NOMO-1 (cell line): ENCODE results near the gene ATP11A.
"Not testable (repeated sequence)": the region's sequence is repeated elsewhere in the genome, so short reads cannot be mapped to it uniquely, and the experiment has no call there.

Source experiments
- DNase-seq, 2 experiments: peaks; one replicate each; lab custom pipeline; 2025; ENCODE audit not compliant: unreplicated experiment in 2 of 2; lab: John Stamatoyannopoulos, UW

ATP11A gene

GRCh38 chr13:112873851-112874750 is 184.3 kb downstream of the ATP11A start:
- peak; percentile 5 to 33 for DNase-seq

- no peak for DNase-seq
Observed at GRCh38 chr13:112874751-112875300, 185.0 kb downstream of the ATP11A start.

- no peak for DNase-seq
Observed at GRCh38 chr13:112875627-112876026, 185.8 kb downstream of the ATP11A start.

- no peak for DNase-seq
Observed at GRCh38 chr13:112876305-112877000, 186.6 kb downstream of the ATP11A start.

- no peak for DNase-seq
Observed at GRCh38 chr13:112877066-112877465, 187.2 kb downstream of the ATP11A start.

- DNase-seq, result no peak
Observed at GRCh38 chr13:112877539-112877938, 187.7 kb downstream of the ATP11A start.

GRCh38 chr13:112877976-112878955 is 188.4 kb downstream of the ATP11A start:
- DNase-seq, result no peak

- no peak for DNase-seq
Observed at GRCh38 chr13:112879283-112879833, 189.5 kb downstream of the ATP11A start.

GRCh38 chr13:112880221-112880641 is 190.4 kb downstream of the ATP11A start:
- no peak for DNase-seq

- DNase-seq, result no peak
Observed at GRCh38 chr13:112880976-112881540, 191.2 kb downstream of the ATP11A start.

GRCh38 chr13:112881656-112882554 is 192.1 kb downstream of the ATP11A start:
- DNase-seq, result no peak

GRCh38 chr13:112882555-112883024 is 192.8 kb downstream of the ATP11A start:
- DNase-seq, result no peak

- no peak for DNase-seq
Observed at GRCh38 chr13:112883241-112883945, 193.6 kb downstream of the ATP11A start.

- DNase-seq, result not testable (repeated sequence)
Observed at GRCh38 chr13:112884700-112885099, 194.9 kb downstream of the ATP11A start.

- no peak for DNase-seq
Observed at GRCh38 chr13:112885242-112885781, 195.5 kb downstream of the ATP11A start.

- DNase-seq, result no peak
Observed at GRCh38 chr13:112885782-112886268, 196.0 kb downstream of the ATP11A start.

GRCh38 chr13:112887151-112887550 is 197.3 kb downstream of the ATP11A start:
- no peak for DNase-seq
